Umbilical cord (tissue), 2 donors: ENCODE data around the gene PPM1L. TPM values are rescaled to one million over a fixed set of nuclear protein-coding genes. Genes with fewer than 3 reads are reported as not detected.

Experiments
- DNase-seq: peaks from one replicate; pipeline ENCODE4 v3.0.0-alpha.2; 2015; ENCODE audit warnings: low spot score
- total RNA-seq: library from RNA; depleted of rRNA; stranded (reverse); fragments of >200 nt; gene quantifications from one replicate; pipeline ENCODE4 v1.2.3, GENCODE V29; 2014; ENCODE audit warnings: low replicate concordance; ENCODE audit not compliant: insufficient read depth

Gene PPM1L
- total RNA-seq, 1 donor from 2014 or later, result 10.1 TPM

- DNase-seq, result no peak
Measured at GRCh38 chr3:160808838-160809237, 52.8 kb downstream of the PPM1L start.

- DNase-seq, result no peak
Measured at GRCh38 chr3:160809453-160809852, 53.4 kb downstream of the PPM1L start.

GRCh38 chr3:160810362-160811236 lies 54.6 kb downstream of the PPM1L start:
- peak; percentile 31 for DNase-seq

GRCh38 chr3:160811237-160811548 lies 55.2 kb downstream of the PPM1L start:
- DNase-seq, result peak; percentile 58

- no peak for DNase-seq
Measured at GRCh38 chr3:160812304-160812703, 56.3 kb downstream of the PPM1L start.

GRCh38 chr3:160815280-160815679 lies 59.2 kb downstream of the PPM1L start:
- DNase-seq, result no peak

- no peak for DNase-seq
Measured at GRCh38 chr3:160820022-160820421, 64.0 kb downstream of the PPM1L start.

- no peak for DNase-seq
Measured at GRCh38 chr3:160820430-160820829, 64.4 kb downstream of the PPM1L start.

- DNase-seq, result no peak
Measured at GRCh38 chr3:160822936-160823335, 66.9 kb downstream of the PPM1L start.

GRCh38 chr3:160825311-160825800 lies 69.3 kb downstream of the PPM1L start:
- DNase-seq, result no peak

- no peak for DNase-seq
Measured at GRCh38 chr3:160826408-160826807, 70.4 kb downstream of the PPM1L start.

GRCh38 chr3:160826991-160827390 lies 71.0 kb downstream of the PPM1L start:
- no peak for DNase-seq

- DNase-seq, result no peak
Measured at GRCh38 chr3:160827516-160827915, 71.5 kb downstream of the PPM1L start.

GRCh38 chr3:160828880-160829279 lies 72.8 kb downstream of the PPM1L start:
- DNase-seq, result no peak

GRCh38 chr3:160829486-160830009 lies 73.5 kb downstream of the PPM1L start:
- no peak for DNase-seq

- DNase-seq, result peak; percentile 38
Measured at GRCh38 chr3:160830796-160831195, 74.8 kb downstream of the PPM1L start.

- DNase-seq, result no peak
Measured at GRCh38 chr3:160831401-160831800, 75.4 kb downstream of the PPM1L start.

- peak; percentile 28 for DNase-seq
Measured at GRCh38 chr3:160837394-160837980, 81.5 kb downstream of the PPM1L start.

- DNase-seq, result no peak
Measured at GRCh38 chr3:160840590-160840989, 84.6 kb downstream of the PPM1L start.

- no peak for DNase-seq
Measured at GRCh38 chr3:160841455-160841854, 85.4 kb downstream of the PPM1L start.

GRCh38 chr3:160842021-160843005 lies 86.3 kb downstream of the PPM1L start:
- DNase-seq, result no peak
